H1 (cell line): ENCODE measurements around the gene TMEM181. TPM values are rescaled to one million over a fixed set of nuclear protein-coding genes. Genes with fewer than 3 reads are reported as not detected.

ENCODE experiments used
- EZH2 ChIP-seq: fragments of 200-600 bp; sonication (generic); IDR thresholded peaks from 2 replicates; pipeline ENCODE4 v1.7.1; 2012; ENCODE audit warnings: low read depth, mild to moderate bottlenecking, moderate library complexity, low read length, inconsistent platforms; ENCODE audit not compliant: severe bottlenecking
- JUND ChIP-seq: IDR thresholded peaks from 2 replicates; pipeline ENCODE4 v1.6.1; 2011; ENCODE audit warnings: mild to moderate bottlenecking, improper control_type of control experiment, low read length
- RNF2 ChIP-seq: fragments of 200-900, 300-1000 bp; sonication (generic); IDR thresholded peaks from 2 replicates; pipeline ENCODE4 v1.7.1; 2016; ENCODE audit warnings: borderline replicate concordance, low read depth, mild to moderate bottlenecking, antibody characterized with exemption, low read length; ENCODE audit not compliant: poor library complexity, severe bottlenecking; ENCODE audit errors: missing control alignments
- SIX5 ChIP-seq: IDR thresholded peaks from 2 replicates; pipeline ENCODE4 v1.6.1; 2011; ENCODE audit warnings: mild to moderate bottlenecking, low read depth, low read length
- polyA plus RNA-seq, 7 experiments: library from polyadenylated mRNA; depleted of rRNA in 3 of 7; stranded (reverse) in 5 of 7; unstranded in 2 of 7; fragments of >200 nt in 5 of 7; fragments of 200-250 nt in 2 of 7; gene quantifications; 1 replicate in 5 of 7; 2 replicates in 1 of 7; 4 replicates in 1 of 7; pipeline versions ENCODE4 v1.2.1 to v1.2.3, GENCODE V29; 2011 to 2013; ENCODE audit warnings: missing spikeins in 2 of 7, mixed read lengths in 2 of 7
- total RNA-seq: library from RNA; stranded (reverse); fragmentation: NEBNext Ultra II Directional; extraction: Animal tissue kit (Norgen Biotek cat#: 25700); gene quantifications from 2 replicates; pipeline ENCODE4 v1.2.1, GENCODE V29; 2021
- TF ChIP-seq, protein P1 (sequence below): fragments of 300-600 bp; sonication (generic); IDR thresholded peaks from 2 replicates; pipeline ENCODE4 v1.7.1; 2012; ENCODE audit warnings: low read length, moderate library complexity, mild to moderate bottlenecking, inconsistent platforms; ENCODE audit not compliant: insufficient replicate concordance
- TF ChIP-seq, protein P2 (sequence below): IDR thresholded peaks from 2 replicates; pipeline ENCODE4 v1.6.1; 2012; ENCODE audit warnings: inconsistent platforms

Gene TMEM181
- total and polyA plus RNA-seq, 2 of the 8 experiments (the other 6 are each of a cell fraction or from before 2014, with no cell fraction given), result 8.6 to 19.0 TPM

DNA sequence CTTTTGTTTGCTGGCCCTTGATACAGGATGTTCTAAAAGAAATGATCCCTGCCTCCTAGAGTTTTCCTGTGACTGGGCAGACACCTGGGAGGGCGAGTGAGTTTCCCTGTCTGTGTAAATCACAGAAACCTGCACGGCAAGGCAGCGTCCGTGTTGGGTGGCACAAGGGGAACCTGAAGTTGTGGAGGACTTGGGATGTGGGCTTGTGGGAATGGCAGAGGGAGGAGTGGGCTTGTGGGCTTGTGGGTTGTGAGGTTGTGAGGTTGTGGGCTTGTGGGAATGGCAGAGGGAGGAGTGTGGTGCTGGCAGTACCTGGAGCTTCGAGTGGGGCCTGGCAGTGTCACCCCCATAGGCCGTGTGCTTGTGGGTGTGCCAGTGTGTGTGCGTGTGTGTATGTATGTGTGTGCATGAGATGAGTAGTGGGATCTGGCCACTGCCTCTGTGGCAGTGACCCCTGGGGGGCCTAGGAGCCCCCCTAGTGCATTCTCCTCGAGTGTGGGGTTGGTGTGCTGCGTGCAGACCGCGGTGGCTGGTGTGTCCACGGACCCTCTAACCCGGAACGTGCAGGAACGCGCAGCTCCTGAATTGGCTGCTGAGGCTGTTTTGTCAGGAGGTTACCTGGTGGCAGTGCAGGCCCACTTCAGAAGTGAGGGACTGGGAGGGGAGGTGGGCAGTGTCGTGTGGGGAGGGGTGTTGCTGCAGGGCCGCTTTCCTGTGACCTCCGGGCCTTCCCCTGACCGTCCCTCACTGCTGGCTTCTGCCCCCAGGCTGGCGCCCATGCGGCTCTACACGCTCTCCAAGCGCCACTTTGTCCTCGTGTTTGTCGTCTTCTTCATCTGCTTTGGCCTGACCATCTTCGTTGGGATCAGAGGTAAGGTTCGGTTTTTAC, 13.0 kb downstream of the TMEM181 start (continued):
- TF ChIP-seq, protein P1, sequence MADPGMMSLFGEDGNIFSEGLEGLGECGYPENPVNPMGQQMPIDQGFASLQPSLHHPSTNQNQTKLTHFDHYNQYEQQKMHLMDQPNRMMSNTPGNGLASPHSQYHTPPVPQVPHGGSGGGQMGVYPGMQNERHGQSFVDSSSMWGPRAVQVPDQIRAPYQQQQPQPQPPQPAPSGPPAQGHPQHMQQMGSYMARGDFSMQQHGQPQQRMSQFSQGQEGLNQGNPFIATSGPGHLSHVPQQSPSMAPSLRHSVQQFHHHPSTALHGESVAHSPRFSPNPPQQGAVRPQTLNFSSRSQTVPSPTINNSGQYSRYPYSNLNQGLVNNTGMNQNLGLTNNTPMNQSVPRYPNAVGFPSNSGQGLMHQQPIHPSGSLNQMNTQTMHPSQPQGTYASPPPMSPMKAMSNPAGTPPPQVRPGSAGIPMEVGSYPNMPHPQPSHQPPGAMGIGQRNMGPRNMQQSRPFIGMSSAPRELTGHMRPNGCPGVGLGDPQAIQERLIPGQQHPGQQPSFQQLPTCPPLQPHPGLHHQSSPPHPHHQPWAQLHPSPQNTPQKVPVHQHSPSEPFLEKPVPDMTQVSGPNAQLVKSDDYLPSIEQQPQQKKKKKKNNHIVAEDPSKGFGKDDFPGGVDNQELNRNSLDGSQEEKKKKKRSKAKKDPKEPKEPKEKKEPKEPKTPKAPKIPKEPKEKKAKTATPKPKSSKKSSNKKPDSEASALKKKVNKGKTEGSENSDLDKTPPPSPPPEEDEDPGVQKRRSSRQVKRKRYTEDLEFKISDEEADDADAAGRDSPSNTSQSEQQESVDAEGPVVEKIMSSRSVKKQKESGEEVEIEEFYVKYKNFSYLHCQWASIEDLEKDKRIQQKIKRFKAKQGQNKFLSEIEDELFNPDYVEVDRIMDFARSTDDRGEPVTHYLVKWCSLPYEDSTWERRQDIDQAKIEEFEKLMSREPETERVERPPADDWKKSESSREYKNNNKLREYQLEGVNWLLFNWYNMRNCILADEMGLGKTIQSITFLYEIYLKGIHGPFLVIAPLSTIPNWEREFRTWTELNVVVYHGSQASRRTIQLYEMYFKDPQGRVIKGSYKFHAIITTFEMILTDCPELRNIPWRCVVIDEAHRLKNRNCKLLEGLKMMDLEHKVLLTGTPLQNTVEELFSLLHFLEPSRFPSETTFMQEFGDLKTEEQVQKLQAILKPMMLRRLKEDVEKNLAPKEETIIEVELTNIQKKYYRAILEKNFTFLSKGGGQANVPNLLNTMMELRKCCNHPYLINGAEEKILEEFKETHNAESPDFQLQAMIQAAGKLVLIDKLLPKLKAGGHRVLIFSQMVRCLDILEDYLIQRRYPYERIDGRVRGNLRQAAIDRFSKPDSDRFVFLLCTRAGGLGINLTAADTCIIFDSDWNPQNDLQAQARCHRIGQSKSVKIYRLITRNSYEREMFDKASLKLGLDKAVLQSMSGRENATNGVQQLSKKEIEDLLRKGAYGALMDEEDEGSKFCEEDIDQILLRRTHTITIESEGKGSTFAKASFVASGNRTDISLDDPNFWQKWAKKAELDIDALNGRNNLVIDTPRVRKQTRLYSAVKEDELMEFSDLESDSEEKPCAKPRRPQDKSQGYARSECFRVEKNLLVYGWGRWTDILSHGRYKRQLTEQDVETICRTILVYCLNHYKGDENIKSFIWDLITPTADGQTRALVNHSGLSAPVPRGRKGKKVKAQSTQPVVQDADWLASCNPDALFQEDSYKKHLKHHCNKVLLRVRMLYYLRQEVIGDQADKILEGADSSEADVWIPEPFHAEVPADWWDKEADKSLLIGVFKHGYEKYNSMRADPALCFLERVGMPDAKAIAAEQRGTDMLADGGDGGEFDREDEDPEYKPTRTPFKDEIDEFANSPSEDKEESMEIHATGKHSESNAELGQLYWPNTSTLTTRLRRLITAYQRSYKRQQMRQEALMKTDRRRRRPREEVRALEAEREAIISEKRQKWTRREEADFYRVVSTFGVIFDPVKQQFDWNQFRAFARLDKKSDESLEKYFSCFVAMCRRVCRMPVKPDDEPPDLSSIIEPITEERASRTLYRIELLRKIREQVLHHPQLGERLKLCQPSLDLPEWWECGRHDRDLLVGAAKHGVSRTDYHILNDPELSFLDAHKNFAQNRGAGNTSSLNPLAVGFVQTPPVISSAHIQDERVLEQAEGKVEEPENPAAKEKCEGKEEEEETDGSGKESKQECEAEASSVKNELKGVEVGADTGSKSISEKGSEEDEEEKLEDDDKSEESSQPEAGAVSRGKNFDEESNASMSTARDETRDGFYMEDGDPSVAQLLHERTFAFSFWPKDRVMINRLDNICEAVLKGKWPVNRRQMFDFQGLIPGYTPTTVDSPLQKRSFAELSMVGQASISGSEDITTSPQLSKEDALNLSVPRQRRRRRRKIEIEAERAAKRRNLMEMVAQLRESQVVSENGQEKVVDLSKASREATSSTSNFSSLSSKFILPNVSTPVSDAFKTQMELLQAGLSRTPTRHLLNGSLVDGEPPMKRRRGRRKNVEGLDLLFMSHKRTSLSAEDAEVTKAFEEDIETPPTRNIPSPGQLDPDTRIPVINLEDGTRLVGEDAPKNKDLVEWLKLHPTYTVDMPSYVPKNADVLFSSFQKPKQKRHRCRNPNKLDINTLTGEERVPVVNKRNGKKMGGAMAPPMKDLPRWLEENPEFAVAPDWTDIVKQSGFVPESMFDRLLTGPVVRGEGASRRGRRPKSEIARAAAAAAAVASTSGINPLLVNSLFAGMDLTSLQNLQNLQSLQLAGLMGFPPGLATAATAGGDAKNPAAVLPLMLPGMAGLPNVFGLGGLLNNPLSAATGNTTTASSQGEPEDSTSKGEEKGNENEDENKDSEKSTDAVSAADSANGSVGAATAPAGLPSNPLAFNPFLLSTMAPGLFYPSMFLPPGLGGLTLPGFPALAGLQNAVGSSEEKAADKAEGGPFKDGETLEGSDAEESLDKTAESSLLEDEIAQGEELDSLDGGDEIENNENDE, result no peak
- TF ChIP-seq EZH2 (no peak), SIX5 (no peak), RNF2 (no peak), JUND (no peak)
- TF ChIP-seq, protein P2, sequence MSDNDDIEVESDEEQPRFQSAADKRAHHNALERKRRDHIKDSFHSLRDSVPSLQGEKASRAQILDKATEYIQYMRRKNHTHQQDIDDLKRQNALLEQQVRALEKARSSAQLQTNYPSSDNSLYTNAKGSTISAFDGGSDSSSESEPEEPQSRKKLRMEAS, result no peak
